ENCODE data around the gene PLAGL2.

- TF ChIP-seq CTCF (IDR thresholded peaks at IDR 0.05) (no peak), POLR2AphosphoS5 (IDR thresholded peaks at IDR 0.05) (no peak)
Observed at GRCh38 chr20:32158351-32158750, 49.2 kb downstream of the PLAGL2 start.

All from breast epithelium (tissue), 3 donors.